ENCODE data around the gene PLA1A.

PLA1A gene

DNA sequence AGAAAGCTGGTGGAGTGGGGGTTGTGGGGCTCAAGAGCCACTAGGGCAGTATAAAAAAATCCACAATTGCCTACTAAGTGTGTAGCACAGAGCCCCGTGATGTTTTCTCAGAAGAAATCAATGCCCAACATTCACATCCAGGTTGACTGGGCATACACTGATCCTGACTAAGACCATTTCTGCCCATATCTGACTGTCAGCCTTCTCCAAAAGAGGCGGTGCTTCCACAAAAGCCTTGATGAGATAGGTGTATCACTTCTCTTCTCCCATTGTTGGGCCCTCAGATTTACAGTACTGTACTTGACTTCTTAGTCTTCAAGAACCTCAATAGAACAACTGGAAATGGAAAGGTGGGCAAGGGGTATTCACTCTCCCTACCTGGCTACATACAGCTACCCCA, 61.3 kb downstream of the PLA1A start:
- Histone ChIP-seq H3K4me1 (ENCODE audit: insufficient read depth, low read length) (peaks cover 3% of the 10 kb centered on the region), H3K27me3 (ENCODE audit: insufficient read depth, low read length) (no peaks in the 10 kb centered on the region), H3K4me3 (ENCODE audit: low read length) (no peak overlapping the region), H2AFZ (ENCODE audit: low read depth, low read length) (no peak overlapping the region), H3K36me3 (ENCODE audit: insufficient read depth, low read length) (no peaks in the 10 kb centered on the region), H3K9me3 (ENCODE audit: low read length) (no peaks in the 10 kb centered on the region)

DNA sequence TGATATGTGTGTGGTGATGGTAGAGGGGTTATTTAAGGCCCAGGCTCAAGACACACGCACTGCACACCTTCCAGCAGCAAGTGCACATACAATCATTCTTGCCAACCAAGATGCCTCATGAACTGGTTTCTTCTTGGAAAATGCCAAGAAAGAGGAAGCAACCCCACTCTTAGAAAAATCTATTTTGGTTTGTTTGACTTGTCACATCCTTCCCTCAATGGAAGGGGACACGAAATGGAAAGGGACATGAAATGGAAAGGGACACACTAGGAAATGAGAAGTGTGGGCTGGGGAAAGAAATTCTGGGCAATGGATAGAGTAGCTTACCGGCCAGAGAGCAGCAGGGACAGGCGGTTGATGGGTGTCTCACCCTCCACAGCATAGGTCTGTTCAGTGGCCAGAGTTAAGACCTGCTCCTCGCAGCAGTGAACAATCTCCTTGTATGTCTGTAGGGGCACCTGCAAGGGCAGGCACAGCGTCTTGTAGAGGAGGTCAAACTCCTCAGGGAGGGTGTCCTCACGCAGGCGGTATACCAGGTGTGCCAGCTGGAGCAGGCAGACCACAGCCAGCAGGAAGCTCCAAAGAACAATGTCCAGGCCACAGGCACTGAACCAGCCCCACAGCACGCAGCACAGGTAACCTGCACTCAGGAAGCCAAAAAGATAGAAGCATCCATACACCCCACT, 62.1 kb downstream of the PLA1A start:
- Histone ChIP-seq H3K4me3 (ENCODE audit: low read length) (no peak overlapping the region), H3K4me1 (ENCODE audit: insufficient read depth, low read length) (peaks cover 3% of the 10 kb centered on the region), H2AFZ (ENCODE audit: low read depth, low read length) (no peak overlapping the region), H3K36me3 (ENCODE audit: insufficient read depth, low read length) (peaks cover 2% of the 10 kb centered on the region), H3K27me3 (ENCODE audit: insufficient read depth, low read length) (no peaks in the 10 kb centered on the region), H3K9me3 (ENCODE audit: low read length) (no peaks in the 10 kb centered on the region)

DNA sequence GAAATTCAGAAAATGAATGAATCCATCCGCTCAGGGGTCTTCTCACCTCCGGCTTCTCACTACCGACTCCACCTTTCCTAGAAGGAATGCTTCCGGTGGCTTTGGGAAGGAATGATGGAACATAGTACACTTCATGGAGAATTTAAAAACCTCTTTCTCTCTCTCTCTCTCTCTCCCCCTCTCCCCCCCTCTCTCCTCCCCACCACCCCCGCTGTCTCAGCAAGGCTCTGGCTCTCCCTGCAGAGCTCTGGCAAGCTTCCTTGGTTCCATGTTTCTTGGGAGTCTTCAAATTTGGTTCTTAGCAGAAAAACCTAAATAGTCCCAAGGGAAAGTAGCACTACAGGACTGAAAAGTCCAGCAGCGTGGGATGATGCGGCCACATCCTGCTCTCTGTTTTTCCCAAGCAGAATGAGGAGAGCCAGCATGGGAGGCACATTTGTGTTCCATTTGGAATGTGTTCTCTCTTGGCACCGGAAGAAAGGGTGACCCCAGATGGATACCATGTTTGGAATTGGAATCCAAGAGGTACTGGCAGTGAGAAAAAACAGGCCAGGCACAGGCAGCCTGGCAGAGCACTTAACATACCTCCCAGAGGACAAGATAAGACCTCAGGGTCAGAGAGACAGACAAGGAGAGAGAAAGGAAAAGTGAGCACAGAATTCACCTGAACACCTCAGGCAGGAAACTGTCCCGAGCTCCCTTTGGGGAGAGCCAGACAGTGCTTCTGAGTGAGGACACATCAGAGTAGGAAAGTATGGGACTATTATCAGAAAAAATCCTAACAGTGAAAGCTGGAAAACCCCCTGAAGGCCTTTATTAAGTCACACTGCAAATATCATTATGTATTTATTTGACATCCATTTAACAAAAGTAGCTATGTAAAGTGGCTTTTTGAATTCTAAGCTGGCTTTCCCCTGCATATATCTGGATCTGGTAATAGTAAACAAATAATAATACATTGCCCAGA, 63.1 kb downstream of the PLA1A start, which contains the start of gene POPDC2:
Gene POPDC2 (minus strand): TSS at position 116 of the 967 bp plus-strand sequence. CDS start 166 bp downstream, outside the sequence.
- no peak within 1 kb of the TSS for H2AFZ ChIP-seq (ENCODE audit: low read depth, low read length)
- H3K4me3 ChIP-seq (ENCODE audit: low read length): no peak within 1 kb of the TSS
- H3K27me3 ChIP-seq (ENCODE audit: insufficient read depth, low read length): no peaks in the 10 kb centered on the region
- H3K36me3 ChIP-seq (ENCODE audit: insufficient read depth, low read length): peaks cover 2% of the 10 kb centered on the region
- H3K9me3 ChIP-seq (ENCODE audit: low read length): no peaks in the 10 kb centered on the region
- peaks cover 3% of the 10 kb centered on the region for H3K4me1 ChIP-seq (ENCODE audit: insufficient read depth, low read length)

DNA sequence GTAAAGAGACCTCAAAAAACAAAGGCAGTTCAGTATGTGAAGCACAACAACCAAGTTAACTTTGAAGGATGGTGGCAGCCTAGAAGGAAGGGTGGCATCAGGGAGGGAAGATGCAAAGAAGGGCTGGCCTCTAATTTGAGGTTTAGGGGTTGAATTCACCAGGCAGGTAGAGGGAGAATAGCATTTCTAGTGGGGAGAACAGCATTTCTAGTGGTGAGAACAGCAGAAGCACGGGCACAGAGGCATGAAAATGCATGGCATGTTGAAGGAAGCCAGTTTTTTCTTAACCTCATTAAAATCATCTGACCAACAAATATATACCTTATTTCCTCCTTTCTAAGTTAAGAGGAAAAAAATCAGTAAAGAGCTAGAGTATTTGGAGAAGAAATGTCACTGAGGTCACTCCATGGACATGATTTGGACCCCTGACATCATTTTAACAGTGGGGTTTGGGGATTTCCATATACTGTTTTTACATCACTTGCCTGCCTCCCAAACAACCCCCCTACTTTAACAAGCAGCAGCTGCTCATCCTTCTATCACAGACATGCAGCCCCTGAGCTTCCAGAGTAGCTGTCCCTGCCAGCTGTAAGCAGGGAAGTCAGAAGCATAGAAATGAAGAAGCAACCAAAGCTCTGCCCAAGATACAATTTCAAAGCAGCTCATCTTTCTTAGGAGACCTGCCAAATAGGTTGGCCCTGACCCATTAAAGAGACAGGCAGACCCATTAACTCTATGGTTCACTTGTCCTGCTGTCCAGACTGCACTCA, 65.1 kb downstream of the PLA1A start:
- H3K4me1 ChIP-seq (ENCODE audit: insufficient read depth, low read length): no peaks in the 10 kb centered on the region
- no peaks in the 10 kb centered on the region for H3K9me3 ChIP-seq (ENCODE audit: low read length)
- peaks cover 4% of the 10 kb centered on the region for H3K36me3 ChIP-seq (ENCODE audit: insufficient read depth, low read length)
- H2AFZ ChIP-seq (ENCODE audit: low read depth, low read length): no peak overlapping the region
- H3K27me3 ChIP-seq (ENCODE audit: insufficient read depth, low read length): no peaks in the 10 kb centered on the region
- no peak overlapping the region for H3K4me3 ChIP-seq (ENCODE audit: low read length)

DNA sequence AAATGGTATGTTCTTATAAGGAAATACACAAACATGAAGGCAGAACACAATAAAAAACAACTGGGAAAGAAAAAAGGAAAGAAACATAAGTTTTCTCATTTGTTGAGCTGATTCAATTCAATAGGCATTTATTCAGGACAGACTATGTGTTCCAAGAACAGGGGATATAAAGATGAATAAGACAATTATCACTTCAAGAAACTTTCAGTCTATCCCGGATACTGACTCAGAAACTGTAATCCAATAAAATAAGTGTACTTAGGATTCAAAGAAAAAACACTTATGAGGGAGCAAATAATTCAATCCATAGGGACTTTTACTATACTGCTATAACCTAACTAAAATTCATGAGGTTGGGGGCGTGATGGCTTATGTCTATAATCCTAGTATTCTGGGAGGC, 66.2 kb downstream of the PLA1A start:
- Histone ChIP-seq H3K27me3 (ENCODE audit: insufficient read depth, low read length) (no peaks in the 10 kb centered on the region), H3K4me3 (ENCODE audit: low read length) (no peak overlapping the region), H3K9me3 (ENCODE audit: low read length) (no peaks in the 10 kb centered on the region), H3K36me3 (ENCODE audit: insufficient read depth, low read length) (peaks cover 9% of the 10 kb centered on the region), H3K4me1 (ENCODE audit: insufficient read depth, low read length) (no peaks in the 10 kb centered on the region), H2AFZ (ENCODE audit: low read depth, low read length) (no peak overlapping the region)

DNA sequence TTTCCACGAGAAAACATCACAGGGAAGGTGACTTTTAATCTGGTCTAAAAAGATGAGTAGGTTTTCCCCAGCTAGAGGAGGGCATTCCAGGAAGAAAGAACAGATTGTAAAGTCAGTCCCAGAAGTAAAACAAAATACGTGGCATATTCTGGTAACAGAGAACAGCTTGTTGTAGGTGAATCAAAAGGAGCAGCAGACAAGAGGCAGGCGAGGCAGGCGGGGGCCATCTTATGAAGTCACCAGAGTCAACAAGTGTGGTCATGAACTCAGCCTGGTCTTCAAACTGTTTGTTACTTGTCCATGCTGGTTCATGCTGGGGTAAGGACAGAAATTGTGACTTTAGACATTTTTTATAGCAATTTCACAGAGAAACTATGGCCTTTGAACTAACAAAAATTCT, 66.7 kb downstream of the PLA1A start:
- H3K36me3 ChIP-seq (ENCODE audit: insufficient read depth, low read length): peaks cover 14% of the 10 kb centered on the region

DNA sequence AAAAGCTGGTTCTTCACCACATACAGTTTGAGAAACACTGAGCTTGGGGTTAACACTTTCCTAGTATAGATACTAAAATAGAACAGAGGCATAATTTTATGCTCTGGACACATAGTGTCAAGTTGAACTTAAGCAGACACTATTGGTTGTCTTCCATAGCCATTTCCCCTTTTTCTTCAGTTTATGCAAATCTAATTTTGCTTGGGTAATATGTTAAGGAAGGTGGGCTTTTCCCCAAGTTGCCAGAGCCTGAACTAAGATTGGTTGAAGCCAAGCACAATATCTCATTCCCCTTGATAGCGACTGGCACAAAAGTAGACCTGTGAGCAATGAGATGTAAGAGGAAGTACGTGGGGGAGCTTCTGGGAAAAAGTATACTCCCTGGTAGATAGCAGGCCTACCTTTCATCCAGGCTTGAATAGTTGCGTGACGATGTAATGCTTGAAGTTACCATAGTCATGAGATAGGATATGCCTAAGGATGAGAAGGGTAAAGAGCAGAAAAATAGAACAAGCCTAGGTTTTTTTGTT, 67.2 kb downstream of the PLA1A start:
- Histone ChIP-seq H3K4me3 (ENCODE audit: low read length) (no peak overlapping the region), H3K36me3 (ENCODE audit: insufficient read depth, low read length) (peaks cover 15% of the 10 kb centered on the region), H3K4me1 (ENCODE audit: insufficient read depth, low read length) (no peaks in the 10 kb centered on the region), H3K27me3 (ENCODE audit: insufficient read depth, low read length) (no peaks in the 10 kb centered on the region), H2AFZ (ENCODE audit: low read depth, low read length) (no peak overlapping the region), H3K9me3 (ENCODE audit: low read length) (no peaks in the 10 kb centered on the region)

More for the DNA sequence above, 66.7 kb downstream of the PLA1A start:
- no peaks in the 10 kb centered on the region for H3K9me3 ChIP-seq (ENCODE audit: low read length)
- H3K4me1 ChIP-seq (ENCODE audit: insufficient read depth, low read length): no peaks in the 10 kb centered on the region
- H3K27me3 ChIP-seq (ENCODE audit: insufficient read depth, low read length): no peaks in the 10 kb centered on the region
- H2AFZ ChIP-seq (ENCODE audit: low read depth, low read length): no peak overlapping the region
- H3K4me3 ChIP-seq (ENCODE audit: low read length): no peak overlapping the region

DNA sequence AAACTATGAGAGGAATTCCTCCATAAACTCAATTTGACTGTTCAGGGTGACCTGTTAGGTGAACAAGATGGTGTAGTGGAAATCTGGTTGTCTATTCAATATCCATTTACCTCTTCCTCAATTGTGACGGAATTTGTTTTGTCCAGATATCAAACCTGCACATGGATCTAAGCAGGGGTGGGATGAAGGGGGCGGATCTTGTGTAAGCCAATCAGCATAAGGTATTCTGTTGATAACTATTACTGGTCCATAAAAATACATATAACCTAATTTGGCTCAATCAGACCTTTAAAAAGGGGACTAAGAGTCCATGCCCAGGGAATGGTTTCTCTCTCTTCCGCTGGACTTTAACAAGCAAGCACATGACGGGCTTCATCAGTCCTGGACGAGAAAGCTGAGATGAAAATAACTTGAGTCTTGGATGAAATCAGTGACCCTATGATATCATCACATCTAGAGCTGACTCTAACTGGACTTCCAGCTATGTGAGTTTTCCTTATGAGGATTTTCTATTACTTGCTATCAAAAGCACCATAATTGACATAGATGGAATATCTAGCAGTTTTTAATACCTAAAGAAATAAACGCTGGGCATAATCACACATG, 68.4 kb downstream of the PLA1A start:
- no peak overlapping the region for H3K4me3 ChIP-seq (ENCODE audit: low read length)
- no peaks in the 10 kb centered on the region for H3K27me3 ChIP-seq (ENCODE audit: insufficient read depth, low read length)
- peaks cover 19% of the 10 kb centered on the region for H3K36me3 ChIP-seq (ENCODE audit: insufficient read depth, low read length)
- H2AFZ ChIP-seq (ENCODE audit: low read depth, low read length): no peak overlapping the region
- H3K4me1 ChIP-seq (ENCODE audit: insufficient read depth, low read length): no peaks in the 10 kb centered on the region
- H3K9me3 ChIP-seq (ENCODE audit: low read length): no peaks in the 10 kb centered on the region

DNA sequence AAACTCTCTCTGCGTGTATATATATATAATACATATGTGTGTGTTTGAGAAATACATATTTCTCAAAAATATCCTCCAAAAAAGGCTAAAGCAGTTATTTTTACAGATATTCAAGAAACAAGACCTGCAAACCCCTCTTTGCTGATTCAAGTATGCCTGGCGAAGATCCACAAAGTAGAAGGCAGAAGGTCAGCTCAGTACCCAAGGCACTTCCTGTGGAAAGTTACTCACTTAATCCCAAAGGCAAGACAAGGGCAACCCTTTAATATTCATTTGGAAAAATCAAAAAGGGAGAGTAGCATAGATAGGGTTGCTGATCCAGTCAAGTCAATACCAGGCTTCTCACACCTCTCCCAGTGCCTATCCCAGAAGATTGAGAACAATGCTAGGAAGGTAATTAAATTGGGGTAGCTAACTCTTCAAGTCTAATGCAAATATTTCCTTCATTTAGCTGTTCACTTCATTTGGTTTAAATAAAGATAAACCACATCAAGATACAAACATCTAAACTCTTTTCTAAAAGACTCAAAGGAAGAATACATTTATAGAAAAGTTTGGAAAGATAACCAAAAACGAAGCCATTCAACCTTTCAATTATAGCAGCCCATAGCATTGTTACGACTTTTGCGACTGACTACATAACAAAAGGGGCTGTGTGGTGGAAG, 72.4 kb downstream of the PLA1A start:
- H2AFZ ChIP-seq (ENCODE audit: low read depth, low read length): no peak overlapping the region
- H3K4me3 ChIP-seq (ENCODE audit: low read length): no peak overlapping the region
- H3K9me3 ChIP-seq (ENCODE audit: low read length): no peaks in the 10 kb centered on the region
- peaks cover 49% of the 10 kb centered on the region for H3K36me3 ChIP-seq (ENCODE audit: insufficient read depth, low read length)
- H3K27me3 ChIP-seq (ENCODE audit: insufficient read depth, low read length): no peaks in the 10 kb centered on the region
- H3K4me1 ChIP-seq (ENCODE audit: insufficient read depth, low read length): no peaks in the 10 kb centered on the region

DNA sequence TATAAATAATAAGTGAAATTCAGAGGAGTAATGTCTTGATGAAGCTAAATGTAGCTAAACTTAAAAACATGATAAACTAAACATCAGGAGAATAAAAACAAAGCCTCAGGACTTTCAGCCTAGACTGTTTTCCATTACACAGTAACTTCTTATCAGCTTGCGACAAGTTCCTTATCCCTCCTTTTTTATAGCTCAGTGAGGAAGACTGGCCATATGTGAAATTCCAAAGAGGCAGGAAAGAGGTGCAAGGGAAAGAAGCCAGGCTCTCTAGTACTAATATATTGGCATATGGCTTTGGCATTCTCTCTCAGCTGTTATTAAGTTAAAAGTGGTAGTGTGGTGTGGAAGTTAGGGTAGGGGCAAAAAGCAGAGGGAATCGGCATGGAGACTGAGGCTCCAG, 75.1 kb downstream of the PLA1A start:
- Histone ChIP-seq H2AFZ (ENCODE audit: low read depth, low read length) (no peak overlapping the region), H3K4me1 (ENCODE audit: insufficient read depth, low read length) (peaks cover 7% of the 10 kb centered on the region), H3K27me3 (ENCODE audit: insufficient read depth, low read length) (no peaks in the 10 kb centered on the region), H3K9me3 (ENCODE audit: low read length) (no peaks in the 10 kb centered on the region), H3K4me3 (ENCODE audit: low read length) (no peak overlapping the region), H3K36me3 (ENCODE audit: insufficient read depth, low read length) (peaks cover 49% of the 10 kb centered on the region)

DNA sequence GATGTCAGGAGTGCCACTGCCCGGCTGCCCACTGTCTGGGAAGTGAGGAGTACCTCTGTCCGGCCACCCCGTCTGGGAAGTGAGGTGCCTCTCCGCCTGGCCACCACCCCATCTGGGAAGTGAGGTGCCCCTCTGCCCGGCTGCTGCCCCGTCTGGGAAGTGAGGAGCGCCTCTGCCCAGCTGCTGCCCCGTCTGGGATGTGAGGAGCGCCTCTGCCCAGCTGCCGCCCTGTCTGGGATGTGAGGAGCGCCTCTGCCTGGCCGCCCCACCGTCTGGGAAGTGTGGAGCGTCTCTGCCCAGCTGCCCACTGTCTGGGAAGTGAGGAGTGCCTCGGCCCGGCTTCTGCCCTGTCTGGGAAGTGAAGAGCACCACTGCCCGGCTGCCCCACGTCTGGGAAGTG, 76.2 kb downstream of the PLA1A start:
- Histone ChIP-seq H2AFZ (ENCODE audit: low read depth, low read length) (no peak overlapping the region), H3K27me3 (ENCODE audit: insufficient read depth, low read length) (no peaks in the 10 kb centered on the region), H3K4me3 (ENCODE audit: low read length) (no peak overlapping the region), H3K36me3 (ENCODE audit: insufficient read depth, low read length) (peaks cover 44% of the 10 kb centered on the region), H3K4me1 (ENCODE audit: insufficient read depth, low read length) (peaks cover 8% of the 10 kb centered on the region), H3K9me3 (ENCODE audit: low read length) (no peaks in the 10 kb centered on the region)

Measured in neuron (in vitro differentiated cells).